Caki2 (cell line): Measurements from ENCODE around the gene CARD9. TPM values are rescaled to one million over a fixed set of nuclear protein-coding genes. Genes with fewer than 3 reads are reported as not detected.

ENCODE experiments used
- DNase-seq: peaks from one replicate; pipeline ENCODE4 v3.0.0-alpha.2; 2015; ENCODE audit warnings: low read depth
- in situ Hi-C: cut with HindIII; loops from 2 replicates; pipeline ENCODE4 v1.10.0; 2016; ENCODE audit warnings: low sequenced_read_pairs, low pct_unique_long_range_greater_than_20kb, mixed read lengths
- total RNA-seq: library from RNA; depleted of rRNA; stranded (reverse); fragments of >200 nt; shearing (Covaris generic); gene quantifications from 2 replicates; pipeline ENCODE4 v1.2.3, GENCODE V29; 2014; ENCODE audit warnings: low replicate concordance

CARD9 gene
- total RNA-seq, 1 experiment from 2014 or later = 2.7 TPM

DNA sequence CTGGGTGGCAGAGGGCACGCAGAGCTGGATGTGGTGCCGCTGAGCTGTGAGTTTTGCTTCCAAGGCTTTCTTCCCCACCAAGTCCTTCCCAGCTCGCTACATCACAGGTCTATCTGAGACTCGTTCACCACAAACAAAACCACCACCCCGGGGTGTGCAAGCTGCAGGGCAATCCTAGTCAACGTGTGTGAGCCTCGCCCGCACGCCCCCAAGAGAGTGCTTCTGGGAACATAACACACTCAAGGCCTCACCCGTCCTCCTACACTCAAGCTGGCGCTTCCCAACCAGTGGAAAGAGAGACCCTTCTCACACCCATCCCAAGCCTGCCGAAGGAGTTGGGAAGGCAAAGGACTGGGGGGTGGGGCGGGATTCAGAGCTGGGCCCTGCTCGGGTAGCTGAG lies 15.9 kb upstream of the CARD9 start:
- in situ Hi-C loops = no loop called here
- DNase-seq = no peak

DNA sequence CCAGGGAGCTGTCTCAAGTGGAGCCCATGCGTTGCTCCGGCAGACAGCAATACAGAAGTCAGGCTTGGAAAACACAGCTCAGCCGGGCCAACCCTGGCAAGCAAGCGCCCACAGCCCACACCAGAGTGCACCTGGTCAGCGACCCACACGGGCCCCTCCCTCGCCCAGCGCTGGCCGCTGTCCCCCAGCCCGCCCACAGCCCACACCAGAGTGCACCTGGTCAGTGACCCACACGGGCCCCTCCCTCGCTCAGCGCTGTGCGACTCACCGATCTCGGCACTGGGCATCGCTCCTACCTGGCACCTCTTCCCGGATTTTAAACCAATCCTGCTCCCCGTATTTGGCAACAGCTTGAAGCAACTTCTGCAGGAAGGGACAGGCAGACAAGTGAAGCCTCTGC lies 13.7 kb upstream of the CARD9 start:
- DNase-seq = no peak
- in situ Hi-C loops = no loop called here

DNA sequence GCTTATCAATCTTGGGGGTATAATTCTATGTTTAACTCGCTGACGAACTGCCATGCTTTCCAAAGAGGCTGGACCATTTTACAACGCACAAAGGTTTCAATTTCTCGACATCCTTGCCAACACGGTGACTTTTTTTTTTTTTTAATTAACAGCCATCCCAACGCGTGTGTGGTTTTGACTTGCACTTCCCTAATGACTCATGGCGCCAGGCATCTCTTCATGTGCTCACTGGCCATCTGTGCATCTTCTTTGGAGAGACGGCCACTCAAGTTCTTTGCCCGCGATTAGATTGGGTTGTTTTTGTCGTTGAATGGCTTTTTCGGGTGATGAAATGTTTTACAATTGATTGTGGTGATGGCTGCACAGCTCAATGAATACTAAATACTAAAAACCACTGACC lies 12.5 kb upstream of the CARD9 start:
- DNase-seq = no peak
- in situ Hi-C loops = no loop called here

DNA sequence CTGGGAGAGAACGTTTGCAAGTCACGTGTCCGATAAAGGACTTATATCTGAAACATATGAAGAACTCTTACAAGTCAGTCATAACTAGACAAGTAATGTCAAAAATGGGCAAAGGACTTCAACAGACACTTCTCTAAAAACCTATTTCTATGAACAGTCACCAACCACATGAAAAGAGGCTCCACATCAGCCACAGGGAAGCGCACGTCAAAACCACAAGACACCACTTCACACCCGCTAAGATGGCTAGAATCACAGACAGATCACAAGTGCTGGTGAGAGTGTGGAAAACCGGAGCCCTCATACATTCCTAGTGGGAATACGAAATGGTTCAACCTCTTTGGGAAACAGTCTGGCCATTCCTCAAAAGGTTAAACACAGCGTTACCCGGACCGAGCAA lies 11.5 kb upstream of the CARD9 start:
- in situ Hi-C loops = no loop called here
- DNase-seq = no peak

DNA sequence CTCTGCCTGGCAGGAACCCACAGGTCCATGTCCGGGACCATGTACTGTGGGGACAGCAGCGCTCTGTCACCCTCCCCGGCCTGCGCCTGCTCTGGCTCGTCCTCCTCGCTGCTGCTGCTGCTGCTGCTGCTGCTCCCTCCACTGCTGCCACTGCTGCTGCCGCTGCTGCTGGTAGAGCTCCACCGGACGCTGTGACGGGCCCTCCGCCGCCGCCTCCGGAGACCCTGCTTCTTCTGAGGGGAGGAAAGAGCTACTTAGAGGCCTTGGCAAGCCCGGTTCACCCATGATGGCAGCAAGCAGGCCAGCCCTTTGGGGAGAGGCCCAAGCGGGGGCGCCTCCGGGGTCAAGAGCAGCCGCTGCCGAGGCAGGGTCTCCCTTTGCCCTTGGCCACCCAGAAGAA lies 10.0 kb upstream of the CARD9 start:
- DNase-seq = no peak
- in situ Hi-C loops = no loop called here

DNA sequence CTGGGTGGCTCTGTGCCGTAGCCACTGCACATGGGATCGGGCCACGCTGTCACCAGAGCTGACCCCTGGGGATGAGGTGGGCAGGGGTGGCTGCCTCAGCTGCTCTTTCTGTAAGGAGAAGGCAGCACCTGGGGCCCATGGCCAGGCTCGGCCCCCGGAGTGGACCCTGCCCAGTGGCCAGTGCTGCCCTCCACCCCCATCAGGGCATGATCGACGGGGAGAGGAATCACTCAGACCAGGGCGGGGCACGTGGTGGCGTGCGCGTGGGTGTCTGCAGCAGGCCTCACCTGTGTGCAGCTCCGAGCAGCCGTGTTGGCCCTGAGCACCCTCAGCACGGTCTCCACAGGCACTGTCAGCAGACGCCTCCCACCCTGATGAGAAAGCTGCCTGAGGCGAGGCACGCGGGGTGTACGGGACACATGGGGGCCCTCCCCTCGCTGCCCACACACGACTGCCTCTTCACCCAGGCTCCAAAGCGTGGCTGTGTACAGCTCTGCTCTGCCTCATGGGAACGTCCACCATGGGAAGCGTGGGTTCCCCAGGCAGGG lies 8.6 kb upstream of the CARD9 start:
- in situ Hi-C loops = no loop called here
- DNase-seq = no peak

DNA sequence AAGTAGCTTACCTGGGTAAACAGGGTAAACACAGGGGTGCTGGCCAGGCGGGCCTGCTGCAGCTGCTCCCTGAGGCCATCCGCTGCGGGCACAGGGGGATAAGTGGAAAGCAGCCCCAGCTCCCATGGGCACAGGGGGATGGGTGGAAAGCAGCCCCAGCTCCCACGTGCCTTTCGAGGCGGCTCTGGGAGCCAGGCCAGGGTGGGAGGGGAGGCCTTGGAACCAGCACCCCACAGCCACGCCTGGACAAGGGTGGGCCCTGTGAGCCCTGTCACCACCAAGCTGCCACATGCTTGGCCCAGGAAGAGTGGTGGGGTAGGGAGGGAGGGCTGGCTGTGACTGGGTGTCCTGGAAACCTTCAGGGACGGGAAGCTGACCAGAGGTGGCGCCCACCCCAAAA lies 7.8 kb upstream of the CARD9 start:
- in situ Hi-C loops = no loop called here
- DNase-seq = no peak

DNA sequence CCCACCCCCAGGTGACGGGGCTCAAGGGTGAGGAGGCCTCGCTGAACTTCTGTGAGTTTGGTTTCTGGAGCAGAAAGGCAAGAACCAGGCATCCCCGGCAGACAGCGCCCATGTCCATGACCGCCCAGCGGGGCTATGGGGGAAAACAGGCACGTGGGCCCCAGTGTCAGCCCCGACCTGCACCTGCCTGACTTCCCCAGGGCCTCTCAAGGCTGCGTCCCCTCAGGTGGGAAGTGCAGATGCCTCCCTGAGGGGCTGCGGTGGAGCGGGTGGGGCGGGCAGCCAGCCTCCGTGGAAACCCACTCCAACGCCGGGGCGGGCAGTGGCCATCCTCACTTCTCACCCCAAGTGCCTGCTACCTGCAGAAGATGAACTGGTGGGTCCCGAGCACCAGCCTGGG lies 6.9 kb upstream of the CARD9 start:
- no peak for DNase-seq
- in situ Hi-C loops = no loop called here

DNA sequence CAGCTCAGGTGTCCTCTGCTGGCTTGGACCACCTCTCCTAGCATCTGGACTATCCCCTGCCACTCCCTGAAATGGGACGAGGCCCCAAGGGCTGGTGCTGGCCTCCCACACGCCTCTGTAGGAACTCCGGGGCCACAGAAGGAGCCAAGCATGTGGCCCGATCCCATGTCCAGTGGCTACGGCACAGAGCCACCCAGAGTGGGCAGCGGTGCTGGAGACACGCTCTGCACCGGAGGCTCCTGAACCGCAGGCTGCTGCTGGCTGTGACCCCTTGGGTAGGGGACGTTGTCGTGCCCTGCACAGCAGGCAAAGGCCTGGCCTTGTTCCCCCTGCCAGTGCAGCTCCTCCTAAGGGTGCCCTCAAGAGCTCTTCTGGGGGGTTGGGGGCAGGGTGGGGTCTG lies 6.4 kb upstream of the CARD9 start:
- in situ Hi-C loops = no loop called here

DNA sequence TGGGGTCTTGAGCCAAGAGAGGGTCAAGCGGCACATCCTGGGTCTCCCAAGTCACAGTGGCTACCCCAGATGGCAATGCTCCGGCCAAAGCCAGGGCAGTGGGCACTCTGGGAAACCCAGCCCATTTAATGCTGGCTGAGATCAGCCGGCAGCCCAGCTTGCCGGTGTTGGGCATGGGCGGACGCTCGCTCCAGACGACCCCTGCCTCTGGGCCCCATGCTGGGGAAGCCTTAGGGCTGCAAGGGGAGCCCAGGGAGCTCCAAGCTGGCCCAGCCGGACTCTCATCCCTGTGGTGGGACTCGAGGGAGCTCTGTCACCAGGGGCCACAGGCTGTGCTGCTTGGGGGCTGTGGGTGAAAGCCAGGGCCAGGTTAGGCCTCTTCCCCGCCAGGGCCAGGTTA lies 5.9 kb upstream of the CARD9 start:
- in situ Hi-C loops = no loop called here
- no peak for DNase-seq

More for the DNA sequence above, 6.4 kb upstream of the CARD9 start:
- DNase-seq = no peak

DNA sequence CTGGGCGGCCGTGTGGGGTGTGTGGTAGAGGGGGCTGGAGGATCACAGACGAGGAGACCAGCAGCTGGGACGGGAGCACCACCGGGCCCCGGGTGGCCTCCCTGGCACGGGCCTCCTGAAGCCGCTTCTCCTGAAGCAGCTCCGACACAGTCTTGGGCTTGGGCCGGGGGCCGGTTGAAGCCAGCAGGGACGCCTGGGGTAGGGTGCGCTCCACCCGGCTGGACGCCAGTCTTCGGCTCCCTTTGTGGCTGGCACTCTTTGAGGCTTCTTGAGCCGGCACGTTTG lies 5.5 kb upstream of the CARD9 start:
- no peak for DNase-seq
- in situ Hi-C loops = no loop called here

DNA sequence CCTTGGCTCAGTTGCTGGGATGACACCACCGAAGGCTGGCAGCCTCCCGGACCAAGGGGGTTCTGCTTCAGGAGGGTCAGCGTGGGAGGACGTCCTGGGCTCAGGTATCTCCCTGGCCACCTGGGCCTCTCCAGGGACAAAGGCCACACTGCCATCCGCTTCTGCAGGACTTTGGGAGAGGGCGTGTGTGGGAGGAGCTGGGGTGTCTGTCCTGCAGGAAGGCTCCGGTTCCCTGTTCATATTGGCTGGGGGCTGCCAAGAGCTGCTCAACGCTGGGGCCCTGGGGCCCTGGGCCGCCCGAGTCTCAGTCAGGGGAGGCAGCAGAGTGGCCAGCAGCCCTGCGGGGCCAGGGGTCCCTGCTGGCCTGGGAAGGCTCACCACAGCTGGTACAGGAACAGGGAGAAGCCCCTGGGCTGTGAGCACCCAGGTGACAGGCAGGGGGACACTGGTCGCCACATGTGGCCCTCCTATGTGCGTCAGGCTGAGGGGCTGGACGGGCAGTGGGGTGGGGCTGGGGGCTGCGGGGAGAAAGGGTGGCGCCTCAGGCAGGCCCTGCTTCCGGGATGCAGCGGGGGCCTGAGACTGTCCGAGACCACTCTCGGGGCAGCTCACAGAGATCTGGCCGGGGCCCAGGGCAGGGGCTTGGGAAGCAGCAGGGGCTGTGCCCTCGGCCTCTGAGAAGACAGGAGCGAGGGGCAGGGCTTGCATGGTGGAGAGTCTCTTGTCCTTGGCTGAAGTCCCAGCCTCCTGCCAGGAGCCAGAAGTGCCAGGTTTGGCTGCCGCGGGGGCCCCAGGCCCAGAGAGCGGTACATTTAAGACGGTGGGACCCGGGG lies 4.9 kb upstream of the CARD9 start:
- DNase-seq = no peak
- in situ Hi-C loops = no loop called here

DNA sequence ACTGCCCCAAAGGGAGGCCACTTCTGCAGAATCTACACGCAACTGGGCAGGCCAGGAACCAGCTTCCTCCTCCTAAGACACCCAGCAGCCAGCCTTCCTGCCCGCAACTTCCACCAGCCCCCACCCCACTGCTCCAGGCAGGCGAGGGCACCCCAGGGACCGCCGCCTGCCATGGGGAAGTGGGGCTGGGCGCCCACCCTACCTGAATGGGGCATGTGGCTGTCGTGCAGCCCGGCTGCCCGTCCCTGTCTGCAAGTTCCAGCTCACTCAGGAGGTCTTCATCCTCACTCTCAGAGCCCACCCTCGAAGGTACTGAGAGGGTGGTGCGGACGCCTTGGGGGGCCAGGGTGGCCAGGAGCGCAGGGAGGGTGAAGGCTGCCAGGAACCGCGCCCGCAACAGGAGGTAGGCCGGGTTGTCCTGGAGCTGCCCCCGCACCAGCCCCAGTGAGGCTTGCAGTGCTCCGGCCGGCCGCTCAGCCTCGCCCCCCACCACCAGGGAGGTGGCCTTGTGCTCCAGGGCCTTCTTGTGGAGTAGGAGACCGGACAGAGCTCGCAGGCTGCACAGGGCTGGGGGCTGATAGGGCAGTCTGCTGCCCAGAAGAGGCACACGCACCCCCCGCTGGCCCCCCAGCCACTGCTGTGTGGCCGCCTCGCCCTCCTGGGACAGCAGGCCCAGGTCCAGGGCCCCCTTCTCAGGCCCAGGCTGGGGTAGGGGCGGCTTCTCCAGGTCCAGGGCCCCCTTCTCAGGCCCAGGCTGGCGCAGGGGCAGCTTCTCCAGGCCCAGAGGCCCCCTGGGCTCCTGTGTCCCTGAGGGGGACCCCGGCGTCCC lies 4.1 kb upstream of the CARD9 start:
- in situ Hi-C loops = no loop called here
- DNase-seq = no peak

DNA sequence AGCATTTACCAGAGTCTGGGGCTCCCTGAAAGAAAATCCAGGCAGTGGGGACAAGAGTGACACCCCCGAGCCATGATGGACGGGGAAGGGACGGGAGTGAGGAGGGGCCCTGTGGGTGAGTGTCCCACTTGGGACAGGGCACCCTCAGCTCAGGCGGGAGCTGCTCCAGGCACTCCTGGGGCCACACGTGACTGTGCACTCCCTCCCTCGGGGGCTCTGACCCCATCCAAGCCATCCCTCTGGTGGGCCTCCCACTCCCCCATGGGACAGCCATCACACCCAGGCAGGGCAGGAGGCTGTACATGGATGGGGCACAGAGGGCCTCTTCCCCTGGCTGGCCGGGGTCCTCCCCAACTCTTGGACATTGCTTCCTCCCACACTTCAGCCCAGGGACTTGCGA lies 3.0 kb upstream of the CARD9 start:
- in situ Hi-C loops = no loop called here
- no peak for DNase-seq

DNA sequence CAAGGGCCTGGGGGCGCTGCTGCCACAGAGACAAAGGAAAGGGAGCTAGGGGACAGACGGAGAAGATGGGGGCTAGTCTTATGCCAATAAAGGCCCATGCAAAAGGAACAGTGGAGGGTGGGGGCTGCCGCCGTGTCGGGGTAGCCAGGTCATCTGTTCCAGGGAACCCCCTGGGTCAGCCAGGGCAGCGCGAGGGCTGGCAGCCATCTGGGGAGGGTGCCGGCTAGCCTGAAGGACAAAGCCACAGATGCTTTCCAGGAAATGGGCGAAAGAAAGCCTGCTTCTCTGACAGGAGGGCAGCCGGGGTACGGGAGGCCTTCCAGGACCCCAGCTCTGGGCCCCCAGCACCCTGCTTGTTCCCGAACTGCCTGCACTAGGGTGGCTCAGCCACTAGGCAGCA lies 1.6 kb upstream of the CARD9 start:
- DNase-seq = no peak
- in situ Hi-C loops = no loop called here

DNA sequence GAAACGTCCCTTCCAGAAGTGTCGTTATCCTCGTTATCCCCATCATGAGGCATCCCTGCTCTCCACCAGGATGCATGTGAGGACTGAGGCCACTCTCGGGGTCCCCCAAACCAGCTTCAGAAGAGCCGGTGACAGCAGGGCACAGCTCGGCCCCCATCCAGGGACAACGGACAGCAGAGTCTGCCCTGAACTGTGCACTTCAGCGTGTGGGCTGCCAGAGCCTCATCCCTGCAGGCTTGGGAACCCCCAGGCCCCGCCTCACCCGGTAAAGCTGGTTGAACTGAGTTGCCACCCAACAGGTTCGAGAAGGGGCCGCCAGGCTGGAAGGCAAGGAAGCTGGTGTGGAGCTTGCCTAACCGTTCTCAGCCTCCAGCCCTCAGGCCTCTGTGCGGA lies 710 bp upstream of the CARD9 start:
- no peak for DNase-seq
- in situ Hi-C loops = no loop called here

DNA sequence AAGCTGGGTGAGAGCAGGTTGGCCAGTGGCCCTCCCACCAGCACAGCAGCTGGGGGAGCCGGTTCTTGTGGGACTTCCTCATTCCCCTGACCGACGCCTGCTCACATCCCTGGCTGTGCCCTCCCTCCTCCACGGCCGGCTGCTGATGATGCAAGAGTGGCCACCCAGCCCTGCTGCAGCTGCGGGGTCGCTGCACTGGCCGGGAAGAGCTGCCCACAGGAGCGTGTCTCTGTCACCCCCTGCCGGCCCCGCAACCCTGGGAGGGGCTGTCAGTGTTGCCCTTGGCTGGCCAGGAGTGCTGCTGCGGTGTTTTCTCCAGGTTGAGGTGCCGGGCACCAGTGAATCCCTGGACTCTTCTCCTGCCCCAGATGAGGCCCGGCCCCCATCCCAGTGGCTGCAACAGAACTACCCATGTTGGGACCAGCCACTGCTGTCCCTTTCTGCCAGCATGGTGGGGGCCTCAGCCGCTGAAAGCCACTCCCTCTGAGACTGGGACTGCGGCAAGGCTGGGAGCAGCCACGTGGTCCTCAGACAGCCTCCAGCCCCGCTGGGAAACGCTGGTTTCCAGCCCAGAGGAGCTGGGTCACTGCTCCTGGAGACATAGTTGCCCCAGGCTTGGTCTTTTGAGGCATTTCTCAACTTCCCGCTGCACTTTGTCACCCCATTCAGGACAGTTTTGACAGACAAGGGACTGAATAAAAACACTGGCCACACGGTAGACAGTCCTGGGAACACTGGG lies 739 bp downstream of the CARD9 start:
- peak; percentile 93 for DNase-seq

DNA sequence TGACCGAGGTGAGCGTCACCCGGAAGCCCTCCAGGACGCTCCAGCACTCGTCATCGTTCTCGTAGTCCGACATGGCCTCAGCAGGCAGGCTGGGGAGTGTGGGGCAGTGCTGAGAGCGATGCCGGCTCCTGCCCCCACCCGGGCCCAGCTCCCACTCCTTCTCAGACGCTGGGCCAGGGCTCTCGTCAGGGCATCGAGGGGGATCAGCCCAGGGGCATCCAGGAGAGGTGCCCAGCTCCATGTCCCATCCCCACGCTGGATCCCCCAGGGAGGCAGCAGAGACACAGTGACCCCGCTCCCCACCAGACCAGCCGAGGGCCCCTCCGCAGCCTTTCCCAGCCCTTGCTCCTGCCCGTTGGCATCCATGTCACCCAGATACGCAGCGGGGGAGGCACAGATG lies 1.5 kb downstream of the CARD9 start:
- in situ Hi-C loops = no loop called here
- DNase-seq = no peak

More for the DNA sequence above, 739 bp downstream of the CARD9 start:
- in situ Hi-C loops = no loop called here

DNA sequence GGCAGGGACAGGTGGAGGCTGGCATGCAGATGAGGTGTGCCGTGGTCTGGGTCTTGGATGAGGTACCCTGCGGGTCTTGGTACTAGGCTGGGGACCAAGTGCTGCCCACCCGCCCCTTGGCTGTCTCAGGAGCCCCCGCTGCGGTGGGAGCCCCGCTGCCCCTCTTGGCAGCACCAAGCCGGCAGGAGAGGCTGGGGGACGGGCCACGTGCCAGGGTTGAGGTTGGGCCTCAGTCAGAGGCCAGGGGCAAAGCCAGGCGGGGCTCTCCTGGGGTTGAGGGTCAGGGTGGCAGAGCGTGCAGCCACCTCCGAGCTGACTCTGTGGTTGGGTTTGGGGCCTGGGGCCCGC lies 2.0 kb downstream of the CARD9 start:
- in situ Hi-C loops = no loop called here
- no peak for DNase-seq
